HL-60 (cell line): Measurements from ENCODE around the gene ARMC5.

ENCODE experiments used
- DNase-seq, 2 experiments: peaks; one replicate each; pipeline ENCODE4 v3.0.0-alpha.2; 2010 to 2020; ENCODE audit warnings: low read depth in 1 of 2, low spot score in 1 of 2
- H3K27ac ChIP-seq: fragments of 250-450 bp; sonication (Bioruptor Pico); replicated peaks from 2 replicates; pipeline ENCODE4 v1.5.1; 2020; ENCODE audit warnings: mild to moderate bottlenecking, moderate library complexity
- H3K27me3 ChIP-seq: fragments of 250-450 bp; sonication (Bioruptor Pico); 2 replicates; pipeline ENCODE4 v1.5.1; 2021; ENCODE audit warnings: mild to moderate bottlenecking, moderate library complexity; ENCODE audit not compliant: insufficient read depth, poor library complexity, severe bottlenecking
- H3K4me3 ChIP-seq: replicated peaks from 2 replicates; pipeline ENCODE4 v1.5.1; 2011; ENCODE audit warnings: mild to moderate bottlenecking, control low read depth, low read length; ENCODE audit not compliant: insufficient read depth
- GABPA ChIP-seq: IDR thresholded peaks from 2 replicates; pipeline ENCODE4 v1.6.1; 2012; ENCODE audit warnings: low read depth
- POLR2AphosphoS5 ChIP-seq: IDR thresholded peaks from 2 replicates; pipeline ENCODE4 v1.6.1; 2012; ENCODE audit warnings: low read depth
- SPI1 ChIP-seq: IDR thresholded peaks from 2 replicates; pipeline ENCODE4 v1.6.1; 2012; ENCODE audit warnings: low read depth, mild to moderate bottlenecking, borderline replicate concordance
- TF ChIP-seq, protein P1 (sequence below): IDR thresholded peaks from 2 replicates; pipeline ENCODE4 v1.6.1; 2012; ENCODE audit warnings: low read depth; ENCODE audit not compliant: insufficient replicate concordance
- TF ChIP-seq, protein P2 (sequence below): IDR thresholded peaks from one replicate; pipeline ENCODE4 v1.5.1; 2011; ENCODE audit warnings: low read length, control low read depth, inconsistent platforms; ENCODE audit not compliant: insufficient read depth

The ARMC5 gene

DNA sequence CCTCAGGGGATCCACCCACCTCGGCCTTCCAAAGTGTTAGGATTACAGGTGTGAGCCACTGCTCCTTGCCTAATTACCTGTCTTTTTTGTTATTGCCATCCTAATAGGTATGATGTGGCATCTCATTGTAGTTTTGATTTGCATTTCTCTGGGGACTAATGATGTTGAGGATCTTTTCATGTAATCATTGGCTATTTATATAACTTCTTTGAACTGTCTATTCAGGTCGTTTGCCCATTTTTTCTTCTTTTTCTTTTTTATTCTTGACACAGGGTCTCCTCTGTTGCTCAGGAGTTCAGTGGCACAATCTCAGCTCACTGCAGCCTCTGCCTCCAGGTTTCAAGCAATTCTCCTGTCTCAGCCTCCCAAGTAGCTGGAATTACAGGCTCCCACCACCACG lies 11.3 kb downstream of the ARMC5 start:
- peaks cover 22% of the 10 kb centered on the region for H3K27me3 ChIP-seq
- H3K4me3 ChIP-seq = no peak overlapping the region
- TF ChIP-seq, protein P1, sequence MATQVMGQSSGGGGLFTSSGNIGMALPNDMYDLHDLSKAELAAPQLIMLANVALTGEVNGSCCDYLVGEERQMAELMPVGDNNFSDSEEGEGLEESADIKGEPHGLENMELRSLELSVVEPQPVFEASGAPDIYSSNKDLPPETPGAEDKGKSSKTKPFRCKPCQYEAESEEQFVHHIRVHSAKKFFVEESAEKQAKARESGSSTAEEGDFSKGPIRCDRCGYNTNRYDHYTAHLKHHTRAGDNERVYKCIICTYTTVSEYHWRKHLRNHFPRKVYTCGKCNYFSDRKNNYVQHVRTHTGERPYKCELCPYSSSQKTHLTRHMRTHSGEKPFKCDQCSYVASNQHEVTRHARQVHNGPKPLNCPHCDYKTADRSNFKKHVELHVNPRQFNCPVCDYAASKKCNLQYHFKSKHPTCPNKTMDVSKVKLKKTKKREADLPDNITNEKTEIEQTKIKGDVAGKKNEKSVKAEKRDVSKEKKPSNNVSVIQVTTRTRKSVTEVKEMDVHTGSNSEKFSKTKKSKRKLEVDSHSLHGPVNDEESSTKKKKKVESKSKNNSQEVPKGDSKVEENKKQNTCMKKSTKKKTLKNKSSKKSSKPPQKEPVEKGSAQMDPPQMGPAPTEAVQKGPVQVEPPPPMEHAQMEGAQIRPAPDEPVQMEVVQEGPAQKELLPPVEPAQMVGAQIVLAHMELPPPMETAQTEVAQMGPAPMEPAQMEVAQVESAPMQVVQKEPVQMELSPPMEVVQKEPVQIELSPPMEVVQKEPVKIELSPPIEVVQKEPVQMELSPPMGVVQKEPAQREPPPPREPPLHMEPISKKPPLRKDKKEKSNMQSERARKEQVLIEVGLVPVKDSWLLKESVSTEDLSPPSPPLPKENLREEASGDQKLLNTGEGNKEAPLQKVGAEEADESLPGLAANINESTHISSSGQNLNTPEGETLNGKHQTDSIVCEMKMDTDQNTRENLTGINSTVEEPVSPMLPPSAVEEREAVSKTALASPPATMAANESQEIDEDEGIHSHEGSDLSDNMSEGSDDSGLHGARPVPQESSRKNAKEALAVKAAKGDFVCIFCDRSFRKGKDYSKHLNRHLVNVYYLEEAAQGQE = no peak
- TF ChIP-seq SPI1 (no peak), POLR2AphosphoS5 (no peak), GABPA (no peak)
- TF ChIP-seq, protein P2, sequence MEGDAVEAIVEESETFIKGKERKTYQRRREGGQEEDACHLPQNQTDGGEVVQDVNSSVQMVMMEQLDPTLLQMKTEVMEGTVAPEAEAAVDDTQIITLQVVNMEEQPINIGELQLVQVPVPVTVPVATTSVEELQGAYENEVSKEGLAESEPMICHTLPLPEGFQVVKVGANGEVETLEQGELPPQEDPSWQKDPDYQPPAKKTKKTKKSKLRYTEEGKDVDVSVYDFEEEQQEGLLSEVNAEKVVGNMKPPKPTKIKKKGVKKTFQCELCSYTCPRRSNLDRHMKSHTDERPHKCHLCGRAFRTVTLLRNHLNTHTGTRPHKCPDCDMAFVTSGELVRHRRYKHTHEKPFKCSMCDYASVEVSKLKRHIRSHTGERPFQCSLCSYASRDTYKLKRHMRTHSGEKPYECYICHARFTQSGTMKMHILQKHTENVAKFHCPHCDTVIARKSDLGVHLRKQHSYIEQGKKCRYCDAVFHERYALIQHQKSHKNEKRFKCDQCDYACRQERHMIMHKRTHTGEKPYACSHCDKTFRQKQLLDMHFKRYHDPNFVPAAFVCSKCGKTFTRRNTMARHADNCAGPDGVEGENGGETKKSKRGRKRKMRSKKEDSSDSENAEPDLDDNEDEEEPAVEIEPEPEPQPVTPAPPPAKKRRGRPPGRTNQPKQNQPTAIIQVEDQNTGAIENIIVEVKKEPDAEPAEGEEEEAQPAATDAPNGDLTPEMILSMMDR = no peak
- no peak overlapping the region for H3K27ac ChIP-seq
- DNase-seq = no peak

DNA sequence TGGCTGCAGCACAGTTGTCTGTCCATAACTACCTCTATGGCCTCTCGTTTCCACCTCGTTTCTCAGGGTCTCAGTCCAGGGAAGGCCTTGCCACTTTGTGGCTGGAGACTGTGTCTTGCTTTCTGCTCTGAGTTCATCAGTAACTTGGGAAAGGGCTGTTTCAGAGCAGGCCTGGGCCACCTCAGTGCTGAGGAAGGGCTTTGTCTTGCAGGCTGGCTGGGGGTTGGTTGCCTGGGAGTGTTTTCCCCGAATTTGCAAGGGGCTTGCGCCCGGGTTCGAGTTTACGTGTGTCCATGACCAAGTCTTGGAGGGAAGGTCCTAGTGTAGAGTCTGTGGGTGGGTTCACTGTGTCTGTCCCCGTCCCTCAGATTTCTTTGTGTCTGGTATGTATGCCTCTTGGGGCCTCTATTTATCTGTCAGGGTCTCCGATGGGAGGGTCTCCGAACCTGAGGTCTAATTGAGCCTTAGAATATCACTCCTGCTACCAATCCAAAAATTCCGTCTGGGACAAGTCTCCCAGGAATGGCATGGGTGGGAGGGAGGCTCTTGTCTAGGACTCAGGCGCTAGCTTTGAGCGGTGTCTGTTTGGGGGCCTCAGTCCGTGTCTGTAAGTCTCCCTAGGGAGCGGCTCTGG lies 12.1 kb downstream of the ARMC5 start:
- Histone ChIP-seq H3K27me3 (peaks cover 30% of the 10 kb centered on the region), H3K4me3 (no peak overlapping the region), H3K27ac (no peak overlapping the region)
- TF ChIP-seq, protein P1 = no peak
- TF ChIP-seq SPI1 = no peak
- DNase-seq = no peak

DNA sequence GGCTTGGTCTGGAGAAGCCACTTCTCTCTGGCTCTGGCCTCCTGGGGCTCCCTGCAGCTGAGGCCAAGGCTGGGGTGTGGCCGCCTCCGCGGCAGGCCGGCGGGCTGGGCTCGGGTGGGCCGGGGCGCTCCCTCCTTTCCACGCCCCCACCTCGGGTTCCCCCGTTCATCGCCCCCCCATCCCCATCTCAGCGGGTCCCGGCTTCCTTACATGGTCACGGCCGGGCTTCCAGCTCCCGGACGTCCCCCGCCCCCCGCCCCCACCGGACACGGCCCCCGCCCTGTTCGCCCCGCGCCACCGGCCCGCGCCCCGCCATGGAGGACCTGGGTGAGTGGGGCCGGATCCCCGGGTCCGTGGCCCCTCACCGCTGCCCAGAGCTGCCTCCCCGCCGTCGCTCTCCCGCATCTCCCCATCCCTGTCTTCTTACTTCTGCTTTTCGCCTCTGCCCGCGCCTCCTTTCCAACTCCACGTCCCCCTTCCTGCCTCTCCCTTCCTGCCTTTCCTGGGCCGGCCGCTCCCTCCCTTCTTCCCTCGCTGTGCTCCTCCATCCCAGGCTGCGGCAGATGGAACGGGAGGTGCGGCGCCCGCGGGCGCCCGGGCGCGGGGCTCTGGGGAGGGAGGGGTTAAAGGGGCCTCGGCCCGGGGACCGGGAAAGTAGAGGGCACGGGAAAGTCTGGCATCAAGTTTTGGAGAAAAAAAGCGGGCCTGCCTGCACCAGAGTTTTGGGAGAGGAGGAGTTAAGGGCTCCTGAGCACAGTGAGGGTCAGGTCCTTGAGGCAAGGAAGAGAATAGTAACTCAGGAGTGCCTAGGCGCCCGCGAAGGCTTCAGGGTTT lies 12.8 kb downstream of the ARMC5 start, which contains the start of gene TGFB1I1:
TSS of gene TGFB1I1 (plus strand) at position 278 of the 834 bp plus-strand sequence. CDS start at position 315, 37 bp downstream.
- H3K27ac ChIP-seq = no peak within 1 kb of the TSS

More for the DNA sequence above, 12.8 kb downstream of the ARMC5 start, which contains the start of gene TGFB1I1:
- no peak for DNase-seq
- H3K4me3 ChIP-seq = no peak within 1 kb of the TSS; the same call in 1 of the 2 replicates
- H3K27me3 ChIP-seq = peaks cover 31% of the 10 kb centered on the region
- TF ChIP-seq, protein P2 = no peak
- no peak for TF ChIP-seq GABPA
- TF ChIP-seq SPI1 = no peak
- TF ChIP-seq, protein P1 = no peak
- TF ChIP-seq POLR2AphosphoS5 = no peak
